GM19328 (cell line): Measurements from ENCODE around the gene CRIP3.

Experiments used
- ATAC-seq: cut with Tn5 transposase; IDR thresholded peaks from one replicate; pipeline ENCODE4 v1.9.1; 2021; ENCODE audit warnings: mild to moderate bottlenecking, moderate library complexity; ENCODE audit not compliant: unreplicated experiment

The CRIP3 gene

GRCh38 chr6:43258180-43258579, 50.4 kb downstream of the CRIP3 start:
- no peak for ATAC-seq

- no peak for ATAC-seq
Observed at GRCh38 chr6:43257367-43258145, 51.1 kb downstream of the CRIP3 start.

- ATAC-seq, result no peak
Observed at GRCh38 chr6:43256670-43257366, 51.8 kb downstream of the CRIP3 start.
